SK-N-SH treated with all-trans-retinoic acid at 6 μM for 48 hours (cell line): Measurements from ENCODE around the gene OR51D1.

ENCODE experiments used
- RARB ChIP-seq: fragments of 250-450 bp; sonication (Bioruptor Pico); IDR thresholded peaks from 2 replicates; pipeline ENCODE4 v1.8.0; 2021; ENCODE audit warnings: mild to moderate bottlenecking, moderate library complexity
- TCF4 ChIP-seq: fragments of 250-450 bp; sonication (Bioruptor Pico); IDR thresholded peaks from 2 replicates; pipeline ENCODE4 v1.8.0; 2021; ENCODE audit warnings: mild to moderate bottlenecking, moderate library complexity, borderline replicate concordance
- ZFP3 ChIP-seq: fragments of 250-450 bp; sonication (Bioruptor Pico); IDR thresholded peaks from 2 replicates; pipeline ENCODE4 v1.5.0; 2020; ENCODE audit warnings: mild to moderate bottlenecking, moderate library complexity
- ZFP30 ChIP-seq: fragments of 450-650 bp; formaldehyde crosslinking; IDR thresholded peaks from 2 replicates; pipeline ENCODE4 v1.5.0; 2022; ENCODE audit warnings: mild to moderate bottlenecking, moderate library complexity
- TF ChIP-seq, protein P1 (sequence below): fragments of 250-450 bp; sonication (Bioruptor Pico); IDR thresholded peaks from 2 replicates; pipeline ENCODE4 v1.8.0; 2020; ENCODE audit warnings: mild to moderate bottlenecking, moderate library complexity, borderline replicate concordance

DNA sequence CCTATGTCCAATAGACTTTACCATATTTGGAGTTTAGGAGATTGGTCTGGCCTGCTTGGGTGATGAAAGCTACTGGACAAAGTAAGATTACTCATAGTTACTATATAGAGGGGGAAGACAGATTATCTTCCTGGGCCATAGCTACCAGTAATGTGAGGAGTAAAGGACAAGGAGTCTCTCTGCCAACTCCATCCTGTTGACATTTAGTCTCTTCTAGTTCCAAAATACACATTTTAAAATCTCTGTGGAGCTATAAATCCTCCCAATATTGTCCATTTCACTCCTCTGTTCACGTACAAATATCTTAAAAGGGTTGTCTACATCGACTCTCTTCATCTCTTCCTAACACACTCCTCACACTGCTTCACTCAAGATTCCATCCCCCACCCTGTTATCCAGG lies 1.1 kb upstream of the OR51D1 start:
- TF ChIP-seq, protein P1, sequence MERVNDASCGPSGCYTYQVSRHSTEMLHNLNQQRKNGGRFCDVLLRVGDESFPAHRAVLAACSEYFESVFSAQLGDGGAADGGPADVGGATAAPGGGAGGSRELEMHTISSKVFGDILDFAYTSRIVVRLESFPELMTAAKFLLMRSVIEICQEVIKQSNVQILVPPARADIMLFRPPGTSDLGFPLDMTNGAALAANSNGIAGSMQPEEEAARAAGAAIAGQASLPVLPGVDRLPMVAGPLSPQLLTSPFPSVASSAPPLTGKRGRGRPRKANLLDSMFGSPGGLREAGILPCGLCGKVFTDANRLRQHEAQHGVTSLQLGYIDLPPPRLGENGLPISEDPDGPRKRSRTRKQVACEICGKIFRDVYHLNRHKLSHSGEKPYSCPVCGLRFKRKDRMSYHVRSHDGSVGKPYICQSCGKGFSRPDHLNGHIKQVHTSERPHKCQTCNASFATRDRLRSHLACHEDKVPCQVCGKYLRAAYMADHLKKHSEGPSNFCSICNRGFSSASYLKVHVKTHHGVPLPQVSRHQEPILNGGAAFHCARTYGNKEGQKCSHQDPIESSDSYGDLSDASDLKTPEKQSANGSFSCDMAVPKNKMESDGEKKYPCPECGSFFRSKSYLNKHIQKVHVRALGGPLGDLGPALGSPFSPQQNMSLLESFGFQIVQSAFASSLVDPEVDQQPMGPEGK (CRISPR knock-in tag), result no peak
- TF ChIP-seq TCF4 (CRISPR knock-in tag) (no peak), RARB (CRISPR knock-in tag) (no peak), ZFP3 (CRISPR knock-in tag) (no peak), ZFP30 (no peak)
